Measurements from ENCODE around the gene PGD. TPM values are rescaled to one million over a fixed set of nuclear protein-coding genes. Genes with fewer than 3 reads are reported as not detected.

PGD gene
- total and polyA plus RNA-seq, 2 donors (not counting 1 experiment from before 2014, with no cell fraction given), result 13.7 to 56.7 TPM

DNA sequence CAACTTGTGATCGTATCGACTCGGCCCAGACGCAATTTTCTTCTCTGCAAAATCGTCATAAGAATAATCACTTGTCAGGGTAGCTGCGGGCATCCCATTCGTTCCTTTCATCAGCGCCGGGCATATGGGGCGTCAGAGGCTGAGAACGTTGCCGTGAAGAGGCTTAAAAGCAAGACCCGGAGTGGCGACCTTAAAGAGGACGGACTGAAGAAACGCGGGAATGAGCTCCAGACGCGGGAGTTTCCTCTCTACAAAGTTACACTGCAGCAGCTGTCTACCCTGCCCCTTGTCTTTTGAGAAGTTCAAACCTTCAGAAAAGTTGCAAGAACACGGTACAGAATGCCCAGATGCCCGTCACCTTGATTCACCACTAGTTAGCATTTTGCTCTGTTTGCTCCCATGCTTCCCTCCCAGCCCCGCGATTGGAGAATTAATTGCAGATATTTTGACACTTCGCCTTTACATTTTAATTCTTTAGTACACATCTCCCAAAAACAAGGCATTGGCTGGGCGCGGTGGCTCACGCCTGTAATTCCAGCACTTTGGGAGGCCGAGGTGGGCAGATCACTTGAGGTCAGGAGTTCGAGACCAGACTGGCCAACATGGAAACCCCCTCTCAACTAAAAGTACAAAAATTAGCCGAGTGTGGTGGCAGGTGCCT, 32.3 kb downstream of the PGD start:
- CTCF ChIA-PET, result interaction anchor here (0.9 to 3.3 kb wide), 9 partner anchors 32 to 563 kb away, joined by 3 to 51 read pairs (median 5); partner anchors contain the start of genes KIF1B, PGD and UBE4B
- 24% methylated on average over 28 of the region's 30 CpGs for WGBS (ENCODE audit: insufficient coverage)
- no peak for ATAC-seq (ENCODE audit: low read depth)
- TF ChIP-seq EZH2 (IDR thresholded peaks at IDR 0.05; ENCODE audit: borderline replicate concordance, insufficient read depth, low read depth, low read length, poor library complexity, severe bottlenecking), result no peak
- TF ChIP-seq, protein P1, sequence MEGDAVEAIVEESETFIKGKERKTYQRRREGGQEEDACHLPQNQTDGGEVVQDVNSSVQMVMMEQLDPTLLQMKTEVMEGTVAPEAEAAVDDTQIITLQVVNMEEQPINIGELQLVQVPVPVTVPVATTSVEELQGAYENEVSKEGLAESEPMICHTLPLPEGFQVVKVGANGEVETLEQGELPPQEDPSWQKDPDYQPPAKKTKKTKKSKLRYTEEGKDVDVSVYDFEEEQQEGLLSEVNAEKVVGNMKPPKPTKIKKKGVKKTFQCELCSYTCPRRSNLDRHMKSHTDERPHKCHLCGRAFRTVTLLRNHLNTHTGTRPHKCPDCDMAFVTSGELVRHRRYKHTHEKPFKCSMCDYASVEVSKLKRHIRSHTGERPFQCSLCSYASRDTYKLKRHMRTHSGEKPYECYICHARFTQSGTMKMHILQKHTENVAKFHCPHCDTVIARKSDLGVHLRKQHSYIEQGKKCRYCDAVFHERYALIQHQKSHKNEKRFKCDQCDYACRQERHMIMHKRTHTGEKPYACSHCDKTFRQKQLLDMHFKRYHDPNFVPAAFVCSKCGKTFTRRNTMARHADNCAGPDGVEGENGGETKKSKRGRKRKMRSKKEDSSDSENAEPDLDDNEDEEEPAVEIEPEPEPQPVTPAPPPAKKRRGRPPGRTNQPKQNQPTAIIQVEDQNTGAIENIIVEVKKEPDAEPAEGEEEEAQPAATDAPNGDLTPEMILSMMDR (IDR thresholded peaks at IDR 0.05), result no peak
- DNase-seq, result no peak
- peak overlapping the region; percentile 82 to 95 for H3K27ac ChIP-seq (ENCODE audit: low read length in 2 of 2)
- Mint-ChIP-seq H3K4me3 (peak overlapping the region; percentile 96), H3K9me3 (ENCODE audit: insufficient read depth) (no peaks in the 10 kb centered on the region), H3K27me3 (no peaks in the 10 kb centered on the region), H3K27ac (peak overlapping the region; percentile 99), H3K4me1 (peaks cover 30% of the 10 kb centered on the region)
- no peaks in the 10 kb centered on the region for H4K20me1 ChIP-seq (ENCODE audit: control insufficient read depth, insufficient read depth, low read length, poor library complexity, severe bottlenecking)
- H3K79me2 ChIP-seq (ENCODE audit: control insufficient read depth, insufficient read depth, low read length), result peaks cover 10% of the 10 kb centered on the region
- intact Hi-C loops (cut with micrococcal nuclease), result no loop called here
- H3K9ac ChIP-seq (ENCODE audit: low read length), result peak overlapping the region; percentile 97
- peak overlapping the region in 4 of 5 experiments; percentile 69 to 98 (median 90) for H3K4me3 ChIP-seq (ENCODE audit: control extremely low read depth in 1 of 5, extremely low read depth in 1 of 5, insufficient read depth in 1 of 5, low read depth in 2 of 5, low read length in 4 of 5)
- peak overlapping the region; percentile 95 for H2AFZ ChIP-seq (ENCODE audit: insufficient read depth, low read depth, low read length, poor library complexity, severe bottlenecking)
- peak overlapping the region; percentile 99 for H3K4me2 ChIP-seq (replicated peaks; ENCODE audit: low read depth, low read length, poor library complexity, severe bottlenecking)
- H3K27me3 ChIP-seq (replicated peaks in 1 of 4; ENCODE audit: control extremely low read depth in 1 of 4, control insufficient read depth in 3 of 4, insufficient read depth in 4 of 4, low read length in 3 of 4), result no peaks in the 10 kb centered on the region
- POLR2A ChIA-PET, result interaction anchor here (1.5 to 2.2 kb wide), 2 partner anchors 221 to 398 kb away, joined by 3 to 7 read pairs; partner anchors contain the start of genes KIF1B and UBE4B
- H3K4me1 ChIP-seq (ENCODE audit: control insufficient read depth in 2 of 2, insufficient read depth in 2 of 2, low read length in 2 of 2), result peaks cover 11 to 30% of the 10 kb centered on the region in 2 donors
- H3K9me3 ChIP-seq (ENCODE audit: control extremely low read depth in 1 of 3, control insufficient read depth in 2 of 3, insufficient read depth in 1 of 3, low read length in 2 of 3), result peaks cover 0 to 3% (median 0%) of the 10 kb centered on the region in 3 donors
- no peaks in the 10 kb centered on the region for H3K36me3 ChIP-seq (replicated peaks in 1 of 2; ENCODE audit: control extremely low read depth in 1 of 2, control insufficient read depth in 1 of 2, extremely low read depth in 1 of 2, insufficient read depth in 2 of 2, low read length in 1 of 2)

Measured in B cell (primary cell).